NCI-H748 treated with DMSO at 0.1 percent for 48 hours (cell line): ENCODE measurements around the gene RNFT1.
"Not testable (repeated sequence)": the region's sequence is repeated elsewhere in the genome, so short reads cannot be mapped to it uniquely, and the experiment has no call there.

Experiments used
- DNase-seq: peaks from one replicate; lab custom pipeline; 2025; lab: John Stamatoyannopoulos, UW

Gene RNFT1, protein sequence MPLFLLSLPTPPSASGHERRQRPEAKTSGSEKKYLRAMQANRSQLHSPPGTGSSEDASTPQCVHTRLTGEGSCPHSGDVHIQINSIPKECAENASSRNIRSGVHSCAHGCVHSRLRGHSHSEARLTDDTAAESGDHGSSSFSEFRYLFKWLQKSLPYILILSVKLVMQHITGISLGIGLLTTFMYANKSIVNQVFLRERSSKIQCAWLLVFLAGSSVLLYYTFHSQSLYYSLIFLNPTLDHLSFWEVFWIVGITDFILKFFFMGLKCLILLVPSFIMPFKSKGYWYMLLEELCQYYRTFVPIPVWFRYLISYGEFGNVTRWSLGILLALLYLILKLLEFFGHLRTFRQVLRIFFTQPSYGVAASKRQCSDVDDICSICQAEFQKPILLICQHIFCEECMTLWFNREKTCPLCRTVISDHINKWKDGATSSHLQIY

GRCh38 chr17:59964482-59965328 lies at the start of gene RNFT1:
TSS of gene RNFT1 (minus strand) at chr17:59964740. CDS start at chr17:59964663, 77 bp downstream.
- peak; percentile 57 for DNase-seq

DNA sequence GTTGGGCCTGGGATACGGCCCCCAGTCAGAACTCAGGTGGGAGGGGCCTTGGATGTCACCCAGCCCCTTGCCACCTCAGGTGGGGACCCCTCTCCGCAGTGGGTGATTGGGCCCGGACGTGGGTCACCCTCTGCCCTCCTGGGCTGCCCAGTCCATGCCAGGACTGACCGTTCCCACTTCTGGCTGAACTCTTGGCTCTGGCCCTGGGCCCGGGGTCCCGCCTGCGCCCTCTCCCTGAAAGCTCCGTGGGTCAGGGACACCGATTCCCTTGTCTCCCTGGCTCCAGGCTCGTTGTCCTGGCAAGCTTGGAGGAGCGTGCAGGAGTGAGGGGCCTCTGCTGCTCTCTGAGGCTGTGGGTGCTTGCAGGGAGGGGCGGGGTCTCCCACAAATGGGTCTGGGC lies 44.8 kb upstream of the RNFT1 start:
- not testable (repeated sequence) for DNase-seq

DNA sequence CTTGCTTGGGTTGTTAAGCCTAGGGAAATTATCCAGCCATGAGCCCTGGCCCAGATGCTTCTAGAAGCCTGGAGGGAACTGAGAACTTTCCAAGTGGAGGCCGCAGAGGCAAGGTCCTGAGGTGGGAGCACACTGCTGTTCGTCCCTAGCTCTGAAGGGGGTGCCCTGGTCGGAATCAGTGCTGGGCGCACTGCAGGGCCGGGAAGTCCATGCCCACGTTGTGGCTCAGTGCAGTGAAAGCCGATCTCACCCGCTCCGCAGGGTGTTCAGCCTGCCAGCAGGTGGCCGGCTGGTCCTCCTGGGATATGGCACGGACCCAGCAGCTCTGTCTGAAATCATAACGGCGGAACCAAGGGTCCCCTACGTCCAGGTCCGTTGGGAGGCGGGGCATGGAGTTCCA lies 43.8 kb upstream of the RNFT1 start:
- DNase-seq: not testable (repeated sequence)

DNA sequence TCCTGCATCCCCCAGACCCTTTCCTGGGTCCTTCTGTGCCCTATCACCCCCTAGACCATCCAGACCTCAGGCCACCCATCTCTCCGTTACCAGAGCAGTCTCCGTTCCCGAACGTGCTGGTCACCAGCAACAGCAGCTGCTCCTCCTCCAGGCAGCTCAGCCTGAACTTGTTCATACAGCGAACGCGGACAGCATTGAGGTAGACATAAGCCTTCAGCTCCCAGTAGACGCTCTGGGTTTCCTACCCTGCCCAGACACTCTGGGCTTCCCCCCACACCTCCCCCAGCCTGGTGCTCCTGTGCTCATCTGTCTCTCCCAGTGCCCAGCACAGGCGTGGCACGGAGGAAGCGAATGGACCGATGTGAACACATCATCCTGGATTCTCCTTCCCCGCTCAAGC lies 41.6 kb upstream of the RNFT1 start:
- DNase-seq: no peak

- not testable (repeated sequence) for DNase-seq
Measured at GRCh38 chr17:60004561-60004960, 40.0 kb upstream of the RNFT1 start.

DNA sequence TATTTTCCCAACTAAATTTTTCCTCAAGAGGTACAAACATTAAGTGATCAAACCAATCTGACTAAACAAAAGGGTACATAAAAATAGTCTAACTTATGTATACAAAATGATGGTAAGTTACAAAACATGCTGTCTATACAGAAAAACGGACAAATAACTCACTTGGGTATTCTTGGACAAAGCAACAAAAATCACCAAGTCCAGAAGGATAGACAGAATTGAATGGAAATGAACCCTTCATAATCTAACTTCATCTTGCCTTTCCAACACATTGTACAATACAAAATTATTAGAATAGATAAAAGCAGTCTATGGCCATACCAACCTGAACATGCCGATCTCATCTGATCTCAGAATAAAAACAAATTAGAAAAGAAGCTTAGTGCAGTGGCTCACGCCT lies 37.9 kb upstream of the RNFT1 start:
- DNase-seq: not testable (repeated sequence)

DNA sequence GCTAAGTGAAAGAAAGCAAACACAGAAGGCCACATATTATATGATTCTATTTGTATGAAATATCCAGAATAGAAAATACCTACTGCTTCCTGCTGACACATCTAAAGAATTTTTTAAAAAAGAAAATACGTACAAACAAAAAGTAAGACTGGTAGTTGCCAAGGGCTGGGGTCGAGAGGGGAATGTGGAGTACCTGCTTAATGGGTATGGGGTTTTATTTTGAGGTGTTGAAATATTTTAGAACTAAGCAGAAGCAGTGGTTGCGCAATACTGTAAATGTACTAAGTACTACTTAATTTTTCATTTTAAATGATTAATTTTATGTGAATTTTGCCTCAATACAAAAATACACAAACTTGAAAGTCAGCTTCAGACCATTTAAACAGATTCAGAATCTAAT lies 32.1 kb upstream of the RNFT1 start:
- not testable (repeated sequence) for DNase-seq

DNA sequence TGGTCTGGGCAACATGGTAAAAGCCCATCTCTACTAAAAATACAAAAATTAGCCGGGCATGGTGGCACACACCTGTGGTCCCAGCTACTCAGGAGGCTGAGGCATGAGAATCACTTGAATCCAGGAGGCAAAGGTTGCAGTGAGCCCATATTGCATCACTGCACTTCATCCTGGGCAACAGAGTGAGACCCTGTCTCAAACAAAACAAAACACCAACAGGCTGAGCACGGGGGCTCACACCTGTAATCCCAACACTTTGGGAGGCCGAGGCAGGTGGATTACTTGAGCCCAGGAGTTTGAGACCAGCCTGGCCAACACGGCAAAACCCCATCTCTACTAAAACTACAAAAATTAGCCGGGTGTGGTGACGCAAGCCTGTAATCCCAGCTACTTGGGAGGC lies 10.6 kb upstream of the RNFT1 start:
- not testable (repeated sequence) for DNase-seq

DNA sequence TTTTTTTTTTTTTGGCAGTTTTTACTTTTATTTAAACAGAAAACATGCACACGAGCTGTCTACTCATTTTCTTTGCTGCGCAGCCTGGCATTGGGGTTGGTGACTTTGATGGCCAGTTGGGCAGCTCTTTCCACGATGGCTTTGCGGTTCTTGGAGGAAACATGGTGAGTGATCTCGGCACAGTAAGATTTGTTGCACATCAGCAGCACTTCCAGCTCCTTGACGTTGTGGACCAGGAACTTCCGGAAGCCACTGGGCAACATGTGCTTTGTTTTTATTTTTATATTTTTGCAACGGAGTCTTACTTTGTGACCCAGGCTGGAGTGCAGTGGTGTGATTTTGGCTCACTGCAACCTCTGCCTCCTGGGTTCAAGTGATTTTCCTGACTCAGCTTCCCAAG lies 8.9 kb upstream of the RNFT1 start:
- DNase-seq: not testable (repeated sequence)

GRCh38 chr17:59972778-59973177 lies 8.2 kb upstream of the RNFT1 start:
- no peak for DNase-seq

- DNase-seq: not testable (repeated sequence)
Measured at GRCh38 chr17:59971771-59972170, 7.2 kb upstream of the RNFT1 start.

GRCh38 chr17:59963738-59964481 lies 630 bp downstream of the RNFT1 start:
- peak; percentile 27 for DNase-seq

GRCh38 chr17:59962739-59963318 lies 1.7 kb downstream of the RNFT1 start:
- no peak for DNase-seq

DNA sequence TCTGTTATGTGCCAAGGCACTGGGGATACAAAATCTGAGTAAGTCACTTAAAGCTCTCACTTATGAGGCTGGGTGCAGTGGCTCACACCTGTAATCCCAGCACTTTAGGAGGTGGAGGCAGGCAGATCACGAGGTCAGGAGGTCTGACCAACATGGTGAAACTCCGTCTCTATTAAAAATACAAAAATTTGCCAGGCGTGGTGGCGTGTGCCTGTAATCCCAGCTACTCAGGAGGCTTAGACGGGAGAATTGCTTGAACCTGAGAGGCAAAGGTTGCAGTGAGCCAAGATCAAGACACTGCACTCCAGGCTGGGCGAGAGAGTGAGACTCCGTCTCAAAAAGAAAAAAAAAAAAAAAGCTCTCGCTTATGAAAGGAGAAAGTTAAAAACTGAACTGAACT lies 5.0 kb downstream of the RNFT1 start:
- DNase-seq: not testable (repeated sequence)

GRCh38 chr17:59954856-59955255 lies 9.7 kb downstream of the RNFT1 start:
- DNase-seq: no peak

DNA sequence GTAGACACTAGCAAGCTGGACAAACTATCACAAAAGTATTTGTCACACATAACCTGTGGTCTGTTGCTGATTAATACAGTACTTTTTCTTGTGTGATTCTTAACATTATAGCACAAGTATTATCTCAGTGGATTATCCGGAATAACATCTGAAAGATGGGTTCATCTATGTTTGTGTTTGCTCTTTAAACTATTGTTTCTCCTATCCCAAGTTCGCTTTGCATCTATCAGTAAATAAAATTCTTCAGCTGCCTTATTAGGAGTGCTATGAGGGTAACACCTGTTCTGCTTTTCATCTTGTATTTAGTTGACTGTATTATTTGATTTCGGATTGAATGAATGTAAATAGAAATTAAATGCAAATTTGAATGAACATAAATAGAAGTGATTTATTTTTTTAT lies 14.5 kb downstream of the RNFT1 start:
- DNase-seq: no peak

DNA sequence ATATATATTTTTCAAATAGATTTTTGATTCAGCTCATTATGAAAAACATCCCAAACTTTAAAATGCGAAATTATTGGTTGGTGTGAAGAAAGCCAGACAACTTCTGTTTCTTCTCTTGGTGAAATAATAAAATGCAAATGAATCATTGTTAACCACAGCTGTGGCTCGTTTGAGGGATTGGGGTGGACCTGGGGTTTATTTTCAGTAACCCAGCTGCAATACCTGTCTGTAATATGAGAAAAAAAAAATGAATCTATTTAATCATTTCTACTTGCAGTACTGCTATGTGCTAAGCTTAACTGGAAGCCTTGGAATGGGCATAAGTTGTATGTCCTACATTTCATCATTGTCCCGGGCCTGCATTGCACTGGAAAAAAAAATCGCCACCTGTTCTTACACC lies 17.2 kb downstream of the RNFT1 start:
- not testable (repeated sequence) for DNase-seq

DNA sequence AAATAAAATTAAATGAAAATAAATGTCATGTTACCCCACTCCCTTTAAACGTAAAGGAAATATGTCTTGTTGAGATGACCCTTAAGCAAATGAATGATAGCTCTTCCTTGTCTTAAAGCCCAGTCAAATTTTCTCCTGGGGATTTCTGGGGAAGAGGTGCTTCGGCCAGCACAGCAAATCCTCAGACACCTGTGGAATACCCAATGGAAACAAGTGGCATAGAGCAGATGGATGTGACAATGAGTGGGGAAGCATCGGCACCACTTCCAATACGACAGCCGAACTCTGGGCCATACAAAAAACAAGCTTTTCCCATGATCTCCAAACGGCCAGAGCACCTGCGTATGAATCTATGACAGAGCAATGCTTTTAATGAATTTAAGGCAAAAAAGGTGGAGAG lies 18.1 kb downstream of the RNFT1 start:
- not testable (repeated sequence) for DNase-seq

DNA sequence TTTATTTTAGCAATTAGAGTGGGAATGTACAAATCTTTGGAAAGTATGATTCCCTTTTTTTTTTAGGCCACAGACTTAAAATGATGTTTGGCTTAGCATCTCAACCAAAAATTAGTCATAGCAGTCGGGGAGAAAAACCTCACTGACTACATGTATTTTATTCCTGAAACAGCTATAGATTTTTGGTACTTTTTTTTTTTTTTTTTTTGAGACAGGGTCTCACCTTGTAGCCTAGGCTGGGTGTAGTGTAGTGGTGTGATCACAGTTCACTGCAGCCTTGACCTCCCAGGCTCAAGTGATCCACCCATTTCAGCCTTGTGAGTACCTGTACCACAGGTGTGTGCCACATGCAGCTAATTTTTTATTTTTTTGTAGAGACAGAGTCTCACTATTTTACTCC lies 23.4 kb downstream of the RNFT1 start:
- no peak for DNase-seq

- DNase-seq: not testable (repeated sequence)
Measured at GRCh38 chr17:59940697-59941096, 23.8 kb downstream of the RNFT1 start.

DNA sequence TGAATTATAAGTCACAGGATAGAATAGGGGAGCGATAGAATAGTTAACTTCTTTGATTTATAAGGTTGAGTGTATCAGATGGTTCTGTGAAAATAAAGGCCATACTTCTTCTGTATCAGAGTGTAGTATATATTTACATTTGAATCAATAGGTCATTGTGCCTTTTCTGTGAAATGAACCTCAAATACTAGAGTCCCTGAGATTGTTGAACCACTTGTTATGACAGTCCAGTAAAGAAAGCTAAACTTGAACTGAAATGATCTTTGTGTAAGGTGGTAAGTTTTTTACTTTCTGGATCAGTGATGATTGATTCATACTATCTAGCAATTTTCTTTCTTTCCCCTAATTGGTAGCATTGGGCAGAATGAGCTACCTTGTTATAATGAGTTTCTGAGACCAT lies 31.2 kb downstream of the RNFT1 start:
- DNase-seq: not testable (repeated sequence)

GRCh38 chr17:59930768-59931167 lies 33.8 kb downstream of the RNFT1 start:
- not testable (repeated sequence) for DNase-seq
